Psoas muscle (tissue), 8 donors: Measurements from ENCODE around the gene SMAD1. TPM values are rescaled to one million over a fixed set of nuclear protein-coding genes. Genes with fewer than 3 reads are reported as not detected.

ENCODE experiments used
- ATAC-seq, 4 donors: fragments of 200-7000 bp; cut with Tn5 transposase; one replicate each; pipeline ENCODE4 v1.9.1; 2020; ENCODE audit warnings: moderate library complexity in 3 of 4, mild to moderate bottlenecking in 2 of 4
- DNase-seq, 2 donors: peaks; one replicate each; pipeline ENCODE4 v3.0.0-alpha.2; 2020
- H3K27ac ChIP-seq: fragments of 200-600 bp; one replicate; pipeline ENCODE4 v1.8.0; 2022
- H3K27me3 ChIP-seq, 3 donors: fragments of 200-600 bp in 1 of 3; one replicate each; pipeline versions ENCODE4 v1.6.1 to v1.8.0; 2013 to 2022; ENCODE audit warnings: low read length in 2 of 3, mild to moderate bottlenecking in 2 of 3, moderate library complexity in 1 of 3; ENCODE audit not compliant: insufficient read depth in 3 of 3
- H3K36me3 ChIP-seq, 2 donors: fragments of 200-600 bp in 1 of 2; one replicate each; pipeline versions ENCODE4 v1.6.1 to v1.8.0; 2013 to 2022; ENCODE audit warnings: low read depth in 1 of 2, mild to moderate bottlenecking in 1 of 2, moderate library complexity in 1 of 2; ENCODE audit not compliant: insufficient read depth in 1 of 2
- H3K4me1 ChIP-seq: fragments of 200-600 bp; one replicate; pipeline ENCODE4 v1.8.0; 2022
- H3K4me3 ChIP-seq: fragments of 200-600 bp; one replicate; pipeline ENCODE4 v1.8.0; 2022; ENCODE audit warnings: mild to moderate bottlenecking
- H3K9me3 ChIP-seq: fragments of 200-600 bp; one replicate; pipeline ENCODE4 v1.8.0; 2022
- WGBS, 3 donors: extraction: QIAGEN DNeasy Blood & Tissue Kit; methylation state at CpG; one replicate each; pipeline versions ENCODE4 v1.1.6 to v1.1.7; 2013; 5-methylcytosine and 5-hydroxymethylcytosine counted together
- intact Hi-C, 2 donors: fragments of 100-400 bp; cut with DNase I; formaldehyde crosslinking; loops; one replicate each; pipeline versions ENCODE4 v1.11.0 to v1.14.2; 2022
- long read RNA-seq, 2 donors: library from polyadenylated mRNA; unstranded; transcript quantifications; one replicate each; pipeline ENCODE4 v2.0.0, GENCODE V29; 2021
- polyA plus RNA-seq, 3 donors: library from polyadenylated mRNA; stranded (reverse); fragments of 200-250 nt; gene quantifications; one replicate each; pipeline ENCODE4 v1.2.3, GENCODE V29; 2013
- total RNA-seq, 4 donors: library from RNA; stranded (reverse); fragmentation: NEBNext Ultra II Directional in 2 of 4; extraction: Animal tissue kit (Norgen Biotek cat#: 25700) in 2 of 4; gene quantifications; one replicate each; pipeline versions ENCODE4 v1.2.1 to v1.2.4, GENCODE V29; 2021 to 2023
- TF ChIP-seq, protein P1 (sequence below): fragments of 200-600 bp; IDR thresholded peaks from one replicate; pipeline ENCODE4 v1.8.0; 2022; ENCODE audit warnings: antibody characterized with exemption
- donor health status: healthy with polysubstance abuse.
- donor health status: DM: no; HTN: no; CAD: no; lungs with moderate emphysema.
- donor health status: Bipolar disorder and iron deficiency.
- donor health status: healthy.
- donor health status: DM: yes; HTN: yes; CAD: no.
- donor health status: DM: no; HTN: no; CAD: no.
- donor health status: DM: no; HTN: no; CAD: no.
- donor health status: DM: yes; HTN: yes; CAD: no.

SMAD1 gene
- 10 to 100 TPM; 17.2 to 30.6 (median 21.9) TPM for total RNA-seq
- 10 to 100 TPM in 1 of 3 donors, 1 to 10 TPM in 2; 5.0 to 11.8 (median 6.5) TPM for polyA plus RNA-seq
- long read RNA-seq, donor 1, transcript SMAD1-201 (7 exons, 1,966 nt): major isoform, 9 of 13 reads
- long read RNA-seq, donor 1, partial matches to known transcripts: 1 of 13 reads
- long read RNA-seq, donor 1, other reads (novel, unspliced or antisense): 3 of 13 reads
- long read RNA-seq, donor 2, transcript SMAD1-201 (7 exons, 1,966 nt): major isoform, 12 of 21 reads
- long read RNA-seq, donor 2, partial matches to known transcripts: 4 of 21 reads
- long read RNA-seq, donor 2, other reads (novel, unspliced or antisense): 5 of 21 reads

- Histone ChIP-seq H3K9me3 (no peaks in the 10 kb centered on the region), H3K4me3 (peak within 1 kb of the TSS; percentile 98), H3K27ac (peak within 1 kb of the TSS; percentile 99), H3K36me3 (peaks cover 0 to 3% of the 10 kb centered on the region in 2 donors), H3K27me3 (no peaks in the 10 kb centered on the region), H3K4me1 (peaks cover 40% of the 10 kb centered on the region)
- DNase-seq (peak; percentile 88 to 95), ATAC-seq (peak; percentile 92 to 95 (median 94))
- intact Hi-C loops: loop anchor here (5.0 to 10.0 kb wide), 8 partner anchors 46 to 299 kb away; partner anchors contain the start of genes MMAA (in 1 of the 2) and OTUD4 (in 1 of the 2)
- 1% methylated on average over 45 to 65 of the region's 65 CpGs for WGBS, 3 donors
- TF ChIP-seq, protein P1, sequence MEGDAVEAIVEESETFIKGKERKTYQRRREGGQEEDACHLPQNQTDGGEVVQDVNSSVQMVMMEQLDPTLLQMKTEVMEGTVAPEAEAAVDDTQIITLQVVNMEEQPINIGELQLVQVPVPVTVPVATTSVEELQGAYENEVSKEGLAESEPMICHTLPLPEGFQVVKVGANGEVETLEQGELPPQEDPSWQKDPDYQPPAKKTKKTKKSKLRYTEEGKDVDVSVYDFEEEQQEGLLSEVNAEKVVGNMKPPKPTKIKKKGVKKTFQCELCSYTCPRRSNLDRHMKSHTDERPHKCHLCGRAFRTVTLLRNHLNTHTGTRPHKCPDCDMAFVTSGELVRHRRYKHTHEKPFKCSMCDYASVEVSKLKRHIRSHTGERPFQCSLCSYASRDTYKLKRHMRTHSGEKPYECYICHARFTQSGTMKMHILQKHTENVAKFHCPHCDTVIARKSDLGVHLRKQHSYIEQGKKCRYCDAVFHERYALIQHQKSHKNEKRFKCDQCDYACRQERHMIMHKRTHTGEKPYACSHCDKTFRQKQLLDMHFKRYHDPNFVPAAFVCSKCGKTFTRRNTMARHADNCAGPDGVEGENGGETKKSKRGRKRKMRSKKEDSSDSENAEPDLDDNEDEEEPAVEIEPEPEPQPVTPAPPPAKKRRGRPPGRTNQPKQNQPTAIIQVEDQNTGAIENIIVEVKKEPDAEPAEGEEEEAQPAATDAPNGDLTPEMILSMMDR: no peak
Measured at GRCh38 chr4:145481164-145481941, at the start of gene SMAD1. Gene SMAD1, plus strand, starts transcription at chr4:145481853. Its CDS starts 32,761 bp downstream, at chr4:145514614.

DNA sequence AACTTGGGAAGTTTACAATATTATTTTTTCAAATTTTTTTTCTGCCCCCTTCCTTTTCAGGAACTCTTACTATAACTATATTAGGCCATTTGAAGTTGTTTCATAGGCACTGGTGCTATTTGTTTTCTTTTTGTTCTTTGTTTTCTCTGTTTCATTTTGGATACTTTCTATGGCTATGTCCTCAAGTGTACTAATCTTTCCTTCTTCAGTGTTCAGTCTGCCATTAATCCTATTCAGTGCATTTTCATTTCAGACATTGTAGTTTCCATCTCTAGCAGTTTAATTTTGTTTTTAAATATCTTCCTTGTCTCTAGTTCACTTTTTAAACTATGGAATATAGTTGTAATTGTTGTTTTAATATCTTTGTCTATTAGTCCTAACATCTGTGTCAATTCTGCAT, 48.0 kb upstream of the SMAD1 start:
- H3K4me1 ChIP-seq: peaks cover 9% of the 10 kb centered on the region
- H3K9me3 ChIP-seq: peaks cover 8% of the 10 kb centered on the region
- H3K27ac ChIP-seq: no peak overlapping the region
- H3K4me3 ChIP-seq: no peak overlapping the region
- H3K36me3 ChIP-seq: no peaks in the 10 kb centered on the region
- DNase-seq: no peak
- no peaks in the 10 kb centered on the region for H3K27me3 ChIP-seq
- TF ChIP-seq, protein P1: no peak
- intact Hi-C loops: no loop called here
- no peak for ATAC-seq

DNA sequence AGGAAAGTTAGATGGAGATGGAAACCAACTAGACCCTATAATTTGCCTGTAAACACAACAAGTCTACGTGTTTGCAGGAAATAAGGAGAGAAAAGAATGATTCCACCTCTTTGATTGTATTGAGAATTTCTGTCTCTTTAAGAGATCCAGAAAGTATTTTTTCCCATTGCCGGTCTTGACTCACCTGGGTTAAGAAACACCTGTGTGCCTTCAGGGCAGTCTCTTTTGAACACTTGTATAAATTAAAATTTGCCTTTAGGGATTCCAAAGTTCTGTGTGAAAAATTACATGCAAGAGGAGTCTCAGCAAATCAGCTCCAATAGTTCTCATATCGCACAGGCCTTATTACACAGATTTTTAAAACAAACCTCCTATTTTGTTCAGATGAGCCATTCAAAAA, 46.0 kb upstream of the SMAD1 start:
- Histone ChIP-seq H3K9me3 (peaks cover 8% of the 10 kb centered on the region), H3K4me3 (no peak overlapping the region), H3K27ac (no peak overlapping the region), H3K4me1 (peaks cover 9% of the 10 kb centered on the region), H3K27me3 (no peaks in the 10 kb centered on the region), H3K36me3 (no peaks in the 10 kb centered on the region)
- intact Hi-C loops: no loop called here
- TF ChIP-seq, protein P1: no peak
- 85 to 94% (median 93%) methylated on average over 3 of the region's 3 CpGs for WGBS, 3 donors
- DNase-seq (no peak), ATAC-seq (no peak)

DNA sequence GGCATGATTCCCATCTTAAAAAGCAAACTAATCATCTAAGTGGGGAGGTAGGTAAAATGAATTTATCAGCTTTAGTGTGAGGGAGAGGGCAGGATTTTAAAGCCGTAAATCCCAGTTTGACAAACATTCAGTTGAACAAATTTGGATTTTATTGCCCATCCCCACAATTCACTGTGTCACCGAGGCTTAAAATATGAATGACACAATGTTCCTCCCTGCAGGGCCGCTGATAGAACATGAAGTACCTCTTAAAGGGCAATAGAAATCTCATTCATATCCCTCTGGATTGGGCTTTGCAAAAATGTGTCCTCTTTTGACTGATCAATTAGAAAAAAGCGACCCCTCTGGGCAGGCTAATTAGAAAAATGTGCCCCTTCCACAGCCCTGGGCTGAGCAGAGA, 45.5 kb upstream of the SMAD1 start:
- TF ChIP-seq, protein P1: no peak
- intact Hi-C loops: no loop called here
- Histone ChIP-seq H3K9me3 (peaks cover 8% of the 10 kb centered on the region), H3K4me1 (peaks cover 9% of the 10 kb centered on the region), H3K27ac (no peak overlapping the region), H3K4me3 (no peak overlapping the region), H3K36me3 (no peaks in the 10 kb centered on the region), H3K27me3 (no peaks in the 10 kb centered on the region)
- WGBS, 3 donors: 48 to 78% (median 59%) methylated on average over 4 of the region's 4 CpGs
- DNase-seq (no peak), ATAC-seq (peak in 2 of 4 donors; percentile 45 to 55)
